Lung (tissue), 12 donors: ENCODE results near the gene PATZ1. TPM values are rescaled to one million over a fixed set of nuclear protein-coding genes. Genes with fewer than 3 reads are reported as not detected.

Experiments
- ATAC-seq: fragments of 200-7000 bp; cut with Tn5 transposase; one replicate; pipeline ENCODE4 v1.9.1; 2020; ENCODE audit warnings: moderate number of reproducible peaks; ENCODE audit not compliant: insufficient read depth, low FRiP score
- DNase-seq, 3 donors: peaks; one replicate each; pipeline ENCODE4 v3.0.0-alpha.2; 2013 to 2017
- H3K27ac ChIP-seq, 2 donors: one replicate each; pipeline ENCODE4 v1.5.1; 2013; ENCODE audit warnings: mild to moderate bottlenecking in 2 of 2, moderate library complexity in 2 of 2, control low read depth in 1 of 2, inconsistent platforms in 1 of 2, low read depth in 1 of 2, low read length in 1 of 2
- H3K27me3 ChIP-seq, 3 donors: one replicate each; pipeline ENCODE4 v1.5.1; 2013; ENCODE audit warnings: low read length in 2 of 3; ENCODE audit not compliant: control insufficient read depth in 3 of 3, insufficient read depth in 3 of 3
- H3K36me3 ChIP-seq, 4 donors: one replicate each; pipeline ENCODE4 v1.5.1; 2013; ENCODE audit warnings: low read length in 4 of 4, mild to moderate bottlenecking in 1 of 4, moderate library complexity in 1 of 4; ENCODE audit not compliant: control insufficient read depth in 4 of 4, insufficient read depth in 4 of 4
- H3K4me1 ChIP-seq, 5 donors: one replicate each; pipeline ENCODE4 v1.5.1; 2013; ENCODE audit warnings: low read length in 5 of 5, mild to moderate bottlenecking in 2 of 5, moderate library complexity in 1 of 5; ENCODE audit not compliant: control insufficient read depth in 5 of 5, insufficient read depth in 5 of 5
- H3K4me3 ChIP-seq: one replicate; pipeline ENCODE4 v1.5.1; 2013; ENCODE audit warnings: mild to moderate bottlenecking, control low read depth, moderate library complexity
- H3K9ac ChIP-seq, 2 donors: one replicate each; pipeline ENCODE4 v1.5.1; 2013; ENCODE audit warnings: low read length in 2 of 2, control low read depth in 1 of 2; ENCODE audit not compliant: insufficient read depth in 1 of 2
- H3K9me3 ChIP-seq, 4 donors: one replicate each; pipeline ENCODE4 v1.5.1; 2013; ENCODE audit warnings: low read length in 3 of 4, mild to moderate bottlenecking in 1 of 4, moderate library complexity in 1 of 4; ENCODE audit not compliant: control insufficient read depth in 4 of 4, insufficient read depth in 3 of 4
- WGBS, 2 donors: extraction: QIAGEN DNeasy Blood & Tissue Kit; methylation state at CpG; one replicate each; pipeline ENCODE4 v1.1.7; 2013; 5-methylcytosine and 5-hydroxymethylcytosine counted together
- polyA plus RNA-seq, 2 donors: library from polyadenylated mRNA; stranded (reverse); fragments of 200-250 nt; gene quantifications; one replicate each; pipeline ENCODE4 v1.2.1, GENCODE V29; 2013
- total RNA-seq, 2 donors: library from RNA; depleted of rRNA in 1 of 2; stranded (reverse); fragments of >200 nt in 1 of 2; gene quantifications; one replicate each; pipeline ENCODE4 v1.2.1, GENCODE V29; 2014 to 2021
- TF ChIP-seq, protein P1 (sequence below): IDR thresholded peaks from 2 replicates; pipeline ENCODE4 v1.5.1; 2012; ENCODE audit warnings: mild to moderate bottlenecking; ENCODE audit errors: control extremely low read depth, extremely low read depth
- donor health status: control.
- donor health status: control.
- donor health status: Bipolar disorder and iron deficiency.
- donor health status: healthy.
- donor health status: DM: yes; HTN: yes; CAD: no.

The PATZ1 gene
- total and polyA plus RNA-seq, 4 donors = 12.6 to 35.4 (median 29.6) TPM

DNA sequence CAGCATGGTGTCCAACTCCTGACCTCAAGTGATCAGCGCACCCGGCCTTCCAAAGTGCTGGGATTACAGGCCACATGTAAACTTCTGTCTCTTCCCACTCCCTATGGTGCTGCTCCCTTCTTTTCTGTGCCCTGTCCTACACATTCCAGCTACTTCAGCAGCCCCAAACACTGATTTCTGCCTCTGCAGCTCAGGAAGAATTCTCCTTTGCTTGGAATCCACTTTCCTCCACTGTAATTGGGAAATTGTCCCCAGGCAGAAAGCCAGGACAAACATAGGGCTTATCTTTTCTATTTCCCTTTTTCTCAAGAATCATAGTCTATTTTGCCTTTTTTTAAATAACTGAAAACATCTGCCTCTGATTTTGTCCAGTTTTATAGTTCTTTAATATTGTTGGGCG lies 32.0 kb upstream of the PATZ1 start:
- TF ChIP-seq, protein P1, sequence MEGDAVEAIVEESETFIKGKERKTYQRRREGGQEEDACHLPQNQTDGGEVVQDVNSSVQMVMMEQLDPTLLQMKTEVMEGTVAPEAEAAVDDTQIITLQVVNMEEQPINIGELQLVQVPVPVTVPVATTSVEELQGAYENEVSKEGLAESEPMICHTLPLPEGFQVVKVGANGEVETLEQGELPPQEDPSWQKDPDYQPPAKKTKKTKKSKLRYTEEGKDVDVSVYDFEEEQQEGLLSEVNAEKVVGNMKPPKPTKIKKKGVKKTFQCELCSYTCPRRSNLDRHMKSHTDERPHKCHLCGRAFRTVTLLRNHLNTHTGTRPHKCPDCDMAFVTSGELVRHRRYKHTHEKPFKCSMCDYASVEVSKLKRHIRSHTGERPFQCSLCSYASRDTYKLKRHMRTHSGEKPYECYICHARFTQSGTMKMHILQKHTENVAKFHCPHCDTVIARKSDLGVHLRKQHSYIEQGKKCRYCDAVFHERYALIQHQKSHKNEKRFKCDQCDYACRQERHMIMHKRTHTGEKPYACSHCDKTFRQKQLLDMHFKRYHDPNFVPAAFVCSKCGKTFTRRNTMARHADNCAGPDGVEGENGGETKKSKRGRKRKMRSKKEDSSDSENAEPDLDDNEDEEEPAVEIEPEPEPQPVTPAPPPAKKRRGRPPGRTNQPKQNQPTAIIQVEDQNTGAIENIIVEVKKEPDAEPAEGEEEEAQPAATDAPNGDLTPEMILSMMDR = no peak
- DNase-seq = peak; percentile 26 to 76 (median 52)

DNA sequence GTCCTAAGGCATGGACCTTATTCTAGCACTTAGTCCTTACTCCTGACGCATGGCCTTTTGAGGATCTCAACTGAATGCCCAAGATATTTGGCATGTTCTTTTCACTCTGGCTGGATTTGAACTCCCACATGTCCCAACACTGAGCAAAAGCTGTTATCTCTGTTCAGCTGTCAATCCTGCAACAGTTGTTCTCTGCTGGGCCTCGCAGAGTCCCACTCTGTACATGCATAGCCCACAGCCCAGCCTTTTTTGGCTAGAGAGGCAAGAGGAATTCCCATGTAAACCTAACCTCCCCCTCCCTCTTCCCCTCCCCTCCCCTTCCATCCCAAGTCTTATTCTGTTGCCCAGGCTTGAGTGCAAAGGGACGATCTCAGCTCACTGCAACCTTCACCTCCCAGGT lies 31.5 kb upstream of the PATZ1 start:
- DNase-seq = peak; percentile 53 to 82 (median 65)

More for the DNA sequence above, 32.0 kb upstream of the PATZ1 start:
- no peak for ATAC-seq
- Histone ChIP-seq H3K27ac (no peak overlapping the region), H3K27me3 (no peaks in the 10 kb centered on the region), H3K9me3 (no peaks in the 10 kb centered on the region), H3K4me3 (no peak overlapping the region), H3K9ac (no peak overlapping the region), H3K4me1 (peaks cover 0 to 12% (median 4%) of the 10 kb centered on the region in 5 donors), H3K36me3 (no peaks in the 10 kb centered on the region)
- WGBS, 2 donors = 87 to 95% methylated on average over 3 of the region's 3 CpGs

GRCh38 chr22:31367426-31367825 lies 21.3 kb upstream of the PATZ1 start:
- H3K27me3 ChIP-seq = no peaks in the 10 kb centered on the region
- no peak overlapping the region for H3K4me3 ChIP-seq
- no peaks in the 10 kb centered on the region for H3K36me3 ChIP-seq
- no peak overlapping the region for H3K9ac ChIP-seq
- DNase-seq (no peak), ATAC-seq (no peak)
- H3K4me1 ChIP-seq = peaks cover 0 to 8% (median 0%) of the 10 kb centered on the region in 5 donors
- no peaks in the 10 kb centered on the region for H3K9me3 ChIP-seq
- TF ChIP-seq, protein P1 = no peak
- no peak overlapping the region for H3K27ac ChIP-seq
- WGBS, 2 donors = 50 to 62% methylated on average over 3 of the region's 3 CpGs

More for the DNA sequence above, 31.5 kb upstream of the PATZ1 start:
- H3K4me1 ChIP-seq = peaks cover 0 to 12% (median 4%) of the 10 kb centered on the region in 5 donors
- ATAC-seq = no peak
- no peaks in the 10 kb centered on the region for H3K9me3 ChIP-seq
- H3K9ac ChIP-seq = no peak overlapping the region
- H3K4me3 ChIP-seq = no peak overlapping the region
- no peaks in the 10 kb centered on the region for H3K36me3 ChIP-seq
- 72 to 77% methylated on average over 3 of the region's 3 CpGs for WGBS, 2 donors
- H3K27me3 ChIP-seq = no peaks in the 10 kb centered on the region
- no peak overlapping the region for H3K27ac ChIP-seq
- TF ChIP-seq, protein P1 = no peak

DNA sequence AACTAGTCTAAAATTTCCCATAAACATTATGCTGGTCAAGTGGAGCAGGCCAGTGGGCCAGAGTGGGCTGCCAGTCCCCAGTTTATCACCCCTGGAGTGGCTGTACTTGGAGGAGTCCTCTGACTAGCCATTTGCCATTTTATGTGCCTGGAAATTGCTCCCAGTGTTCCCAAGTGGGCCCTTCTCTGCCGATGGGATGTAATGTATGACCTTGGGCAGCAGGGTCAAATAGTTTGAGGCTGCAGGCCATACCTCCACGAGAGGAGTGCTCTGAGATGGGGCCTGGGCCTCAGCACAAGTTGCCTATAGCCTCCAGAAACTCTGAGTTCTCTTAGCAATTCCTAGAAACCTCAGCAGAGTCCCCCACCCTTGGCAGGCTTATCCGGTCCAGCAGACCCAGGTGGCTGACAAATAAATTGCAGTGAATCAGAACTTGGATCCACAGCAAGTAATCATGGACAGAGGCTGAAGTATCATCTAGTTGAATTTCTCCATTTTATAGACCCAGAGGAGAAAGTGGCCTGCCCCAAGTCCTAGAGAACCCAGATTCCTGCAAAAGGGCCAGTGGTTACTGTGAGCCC lies 17.8 kb upstream of the PATZ1 start:
- Histone ChIP-seq H3K36me3 (no peaks in the 10 kb centered on the region), H3K4me1 (no peaks in the 10 kb centered on the region), H3K9me3 (no peaks in the 10 kb centered on the region), H3K27me3 (no peaks in the 10 kb centered on the region), H3K9ac (no peak overlapping the region), H3K4me3 (no peak overlapping the region), H3K27ac (no peak overlapping the region)
- DNase-seq = no peak
- WGBS, 2 donors = 72 to 79% methylated on average over 3 of the region's 3 CpGs
- ATAC-seq = no peak
- TF ChIP-seq, protein P1 = no peak
